Measurements from ENCODE around the gene RIMS3. TPM values are rescaled to one million over a fixed set of nuclear protein-coding genes. Genes with fewer than 3 reads are reported as not detected.

The RIMS3 gene
- total RNA-seq, 1 experiment from 2014 or later, result 13.7 TPM

DNA sequence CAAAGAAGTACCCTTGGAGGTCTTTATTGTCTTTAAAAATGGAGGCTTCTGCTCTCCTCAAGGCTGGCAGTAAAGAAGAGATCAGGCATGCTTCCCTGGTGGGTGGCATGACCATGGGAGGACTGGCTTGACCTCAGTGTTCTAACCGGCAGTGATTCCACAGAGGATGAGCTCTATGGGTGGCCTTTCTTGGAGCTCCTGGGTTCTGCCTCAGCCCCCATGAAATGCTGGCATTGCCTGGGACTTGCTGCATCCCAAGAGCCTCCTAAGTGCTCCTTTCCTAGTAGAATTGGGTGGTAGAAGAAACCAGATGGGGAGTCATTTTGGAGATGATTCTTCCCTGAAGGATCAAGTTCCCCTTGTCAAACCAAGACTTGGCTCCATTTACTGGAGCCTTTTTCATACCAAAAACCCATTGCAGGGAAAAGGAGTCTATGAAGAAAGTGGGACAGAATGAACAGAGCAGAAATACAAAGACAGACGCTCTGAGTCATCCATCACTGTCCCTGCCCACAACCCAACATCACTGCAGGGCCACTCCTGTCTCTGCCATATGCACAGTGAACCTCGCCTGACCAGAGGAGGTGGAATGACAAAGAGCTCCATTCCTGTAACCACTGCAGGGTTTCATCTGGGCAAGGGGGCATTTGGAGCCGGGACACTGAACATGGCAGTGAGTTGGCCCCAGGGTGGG is 42.4 kb downstream of the RIMS3 start:
- Mint-ChIP-seq H3K9me3 (no peaks in the 10 kb centered on the region; a peak in 1 of 5 replicates), H3K27me3 (ENCODE audit: low read depth) (no peaks in the 10 kb centered on the region; the same call in 1 of the 2 replicates), H3K4me1 (no peaks in the 10 kb centered on the region), H3K36me3 (ENCODE audit: insufficient read depth in 1 of 3, low read depth in 3 of 3) (peaks cover 0 to 2% (median 1%) of the 10 kb centered on the region in 3 experiments; a peak in 2 of 7 replicates), H3K4me3 (no peak overlapping the region), H3K27ac (no peak overlapping the region)
- no CpG with 5 or more reads among the region's 4 CpGs for WGBS (ENCODE audit: extremely low coverage, insufficient read length, low lambda C conversion rate)
- peaks cover 2% of the 10 kb centered on the region for H4K20me1 ChIP-seq (ENCODE audit: control insufficient read depth, insufficient read depth, insufficient read length)
- no peak overlapping the region for H3T11ph ChIP-seq (ENCODE audit: low read length)
- H3K23ac ChIP-seq (ENCODE audit: insufficient read length, low read depth, low read length), result no peak overlapping the region
- no peak overlapping the region for H2BK5ac ChIP-seq (ENCODE audit: insufficient read length, low read length)
- H3K23me2 ChIP-seq (ENCODE audit: insufficient read length, low read depth, low read length, poor library complexity, severe bottlenecking), result no peaks in the 10 kb centered on the region
- no peak overlapping the region for H4K91ac ChIP-seq (ENCODE audit: insufficient read length, low read depth, low read length)
- no peak overlapping the region for H3K4me2 ChIP-seq (ENCODE audit: insufficient read depth, insufficient read length, low read length)
- no peak overlapping the region for H3K27ac ChIP-seq (ENCODE audit: insufficient read length, low read depth, low read length)
- no peak overlapping the region for H2BK20ac ChIP-seq (ENCODE audit: low read depth, low read length, poor library complexity, severe bottlenecking)
- no peak overlapping the region for H2AK5ac ChIP-seq (ENCODE audit: insufficient read length, low read length)
- H3K4ac ChIP-seq (ENCODE audit: low read depth, low read length), result no peak overlapping the region
- no peak overlapping the region for H3K18ac ChIP-seq (ENCODE audit: insufficient read length, low read depth, low read length)
- H3K79me1 ChIP-seq (ENCODE audit: insufficient read depth, low read depth, low read length, poor library complexity, severe bottlenecking), result no peaks in the 10 kb centered on the region
- no peaks in the 10 kb centered on the region for H3K9me3 ChIP-seq (ENCODE audit: control insufficient read depth, low read depth, low read length)
- no peaks in the 10 kb centered on the region for H3K4me1 ChIP-seq (ENCODE audit: insufficient read depth, low read length)
- H2BK15ac ChIP-seq (ENCODE audit: low read depth, low read length), result no peak overlapping the region
- no peak overlapping the region for H2BK12ac ChIP-seq (ENCODE audit: insufficient read length, low read depth, low read length)
- no peak overlapping the region for H4K5ac ChIP-seq (ENCODE audit: insufficient read length, low read depth, low read length)
- H2AFZ ChIP-seq (ENCODE audit: low read length), result no peak overlapping the region
- H4K8ac ChIP-seq (replicated peaks; ENCODE audit: insufficient read length, low read depth, low read length), result no peak overlapping the region
- H3K79me2 ChIP-seq (ENCODE audit: insufficient read depth, low read length), result no peaks in the 10 kb centered on the region
- no peak overlapping the region for H3K9ac ChIP-seq (ENCODE audit: extremely low read depth, insufficient read length, low read length)
- TF ChIP-seq, protein P1, sequence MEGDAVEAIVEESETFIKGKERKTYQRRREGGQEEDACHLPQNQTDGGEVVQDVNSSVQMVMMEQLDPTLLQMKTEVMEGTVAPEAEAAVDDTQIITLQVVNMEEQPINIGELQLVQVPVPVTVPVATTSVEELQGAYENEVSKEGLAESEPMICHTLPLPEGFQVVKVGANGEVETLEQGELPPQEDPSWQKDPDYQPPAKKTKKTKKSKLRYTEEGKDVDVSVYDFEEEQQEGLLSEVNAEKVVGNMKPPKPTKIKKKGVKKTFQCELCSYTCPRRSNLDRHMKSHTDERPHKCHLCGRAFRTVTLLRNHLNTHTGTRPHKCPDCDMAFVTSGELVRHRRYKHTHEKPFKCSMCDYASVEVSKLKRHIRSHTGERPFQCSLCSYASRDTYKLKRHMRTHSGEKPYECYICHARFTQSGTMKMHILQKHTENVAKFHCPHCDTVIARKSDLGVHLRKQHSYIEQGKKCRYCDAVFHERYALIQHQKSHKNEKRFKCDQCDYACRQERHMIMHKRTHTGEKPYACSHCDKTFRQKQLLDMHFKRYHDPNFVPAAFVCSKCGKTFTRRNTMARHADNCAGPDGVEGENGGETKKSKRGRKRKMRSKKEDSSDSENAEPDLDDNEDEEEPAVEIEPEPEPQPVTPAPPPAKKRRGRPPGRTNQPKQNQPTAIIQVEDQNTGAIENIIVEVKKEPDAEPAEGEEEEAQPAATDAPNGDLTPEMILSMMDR (conservative IDR thresholded peaks at IDR 0.05), result no peak
- no peaks in the 10 kb centered on the region for H3K27me3 ChIP-seq (ENCODE audit: insufficient read depth, low read length)
- H3K14ac ChIP-seq (ENCODE audit: insufficient read depth, low read length), result no peak overlapping the region
- peak; percentile 14 for DNase-seq
- no peak overlapping the region for H2BK120ac ChIP-seq (ENCODE audit: low read depth, low read length, poor library complexity, severe bottlenecking)
- H3K56ac ChIP-seq (ENCODE audit: insufficient read length, low read depth, low read length), result no peak overlapping the region
